ENCODE measurements around the gene GRIK4. TPM values are rescaled to one million over a fixed set of nuclear protein-coding genes. Genes with fewer than 3 reads are reported as not detected.
A peak's percentile ranks its signal among the peaks of the same experiment; 100 is the strongest.

GRIK4 gene
- total RNA-seq, 1 donor from 2014 or later: 0.06 TPM

DNA sequence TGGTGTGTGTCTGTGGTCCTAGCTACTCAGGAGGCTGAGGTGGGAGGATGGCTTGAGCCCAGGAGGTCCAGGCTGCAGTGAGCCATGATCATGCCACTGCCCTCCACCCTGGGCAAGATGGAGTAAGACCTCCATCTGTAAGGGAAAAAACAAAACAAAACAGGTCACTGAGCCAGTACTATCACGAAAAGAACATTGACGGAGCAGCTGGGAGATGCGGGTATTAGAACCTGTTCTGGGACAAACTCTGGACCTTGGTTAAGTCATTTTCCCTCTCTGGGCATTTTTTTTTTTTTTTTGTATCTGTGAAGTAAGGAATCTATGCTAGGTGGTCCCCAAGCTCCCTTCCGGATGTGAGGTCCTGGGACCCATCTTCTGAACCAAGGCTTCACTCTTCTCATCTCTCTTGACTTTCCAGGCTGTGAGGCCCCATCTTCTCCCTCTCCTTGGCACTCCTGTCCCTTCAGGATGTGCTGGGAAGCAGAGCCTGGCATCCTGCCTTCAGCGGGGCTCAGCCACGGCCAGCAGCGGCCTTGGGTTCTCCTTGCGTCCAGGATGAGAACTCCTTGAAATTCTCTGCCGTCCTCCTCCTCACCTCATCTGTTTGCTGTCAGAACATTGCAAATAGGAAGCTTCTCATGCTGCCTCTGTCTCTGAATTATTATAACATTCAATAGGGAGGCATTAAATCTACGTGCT, 130.8 kb downstream of the GRIK4 start:
- H3K4me3 ChIP-seq (ENCODE audit: low read depth, low read length): no peak overlapping the region
- TF ChIP-seq, protein P1, sequence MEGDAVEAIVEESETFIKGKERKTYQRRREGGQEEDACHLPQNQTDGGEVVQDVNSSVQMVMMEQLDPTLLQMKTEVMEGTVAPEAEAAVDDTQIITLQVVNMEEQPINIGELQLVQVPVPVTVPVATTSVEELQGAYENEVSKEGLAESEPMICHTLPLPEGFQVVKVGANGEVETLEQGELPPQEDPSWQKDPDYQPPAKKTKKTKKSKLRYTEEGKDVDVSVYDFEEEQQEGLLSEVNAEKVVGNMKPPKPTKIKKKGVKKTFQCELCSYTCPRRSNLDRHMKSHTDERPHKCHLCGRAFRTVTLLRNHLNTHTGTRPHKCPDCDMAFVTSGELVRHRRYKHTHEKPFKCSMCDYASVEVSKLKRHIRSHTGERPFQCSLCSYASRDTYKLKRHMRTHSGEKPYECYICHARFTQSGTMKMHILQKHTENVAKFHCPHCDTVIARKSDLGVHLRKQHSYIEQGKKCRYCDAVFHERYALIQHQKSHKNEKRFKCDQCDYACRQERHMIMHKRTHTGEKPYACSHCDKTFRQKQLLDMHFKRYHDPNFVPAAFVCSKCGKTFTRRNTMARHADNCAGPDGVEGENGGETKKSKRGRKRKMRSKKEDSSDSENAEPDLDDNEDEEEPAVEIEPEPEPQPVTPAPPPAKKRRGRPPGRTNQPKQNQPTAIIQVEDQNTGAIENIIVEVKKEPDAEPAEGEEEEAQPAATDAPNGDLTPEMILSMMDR (conservative IDR thresholded peaks at IDR 0.05; ENCODE audit: low read depth, low read length): no peak
- DNase-seq (ENCODE audit: low read depth): no peak

DNA sequence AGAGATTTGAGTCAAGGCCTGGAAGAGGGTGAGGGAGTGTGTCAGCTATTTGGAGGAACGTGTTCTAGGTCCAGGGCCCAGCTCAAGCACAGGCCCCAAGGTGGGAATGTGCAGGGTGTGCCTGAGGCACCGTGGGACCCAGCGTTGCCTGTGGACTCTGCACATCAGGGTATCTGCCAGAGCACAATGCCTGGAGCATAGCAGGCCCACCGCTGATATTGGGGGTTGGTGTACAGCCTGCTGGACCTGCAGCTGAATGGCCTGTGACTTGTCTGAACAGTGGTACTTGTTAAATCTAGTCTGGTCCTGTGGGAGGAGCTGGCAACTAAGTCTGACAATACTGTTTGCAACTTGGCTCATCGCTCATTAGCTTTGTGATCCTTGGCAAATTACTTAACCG, 131.7 kb downstream of the GRIK4 start:
- no peak overlapping the region for H3K4me3 ChIP-seq (ENCODE audit: low read depth, low read length)
- DNase-seq (ENCODE audit: low read depth): no peak
- TF ChIP-seq, protein P1 (conservative IDR thresholded peaks at IDR 0.05; ENCODE audit: low read depth, low read length): no peak

DNA sequence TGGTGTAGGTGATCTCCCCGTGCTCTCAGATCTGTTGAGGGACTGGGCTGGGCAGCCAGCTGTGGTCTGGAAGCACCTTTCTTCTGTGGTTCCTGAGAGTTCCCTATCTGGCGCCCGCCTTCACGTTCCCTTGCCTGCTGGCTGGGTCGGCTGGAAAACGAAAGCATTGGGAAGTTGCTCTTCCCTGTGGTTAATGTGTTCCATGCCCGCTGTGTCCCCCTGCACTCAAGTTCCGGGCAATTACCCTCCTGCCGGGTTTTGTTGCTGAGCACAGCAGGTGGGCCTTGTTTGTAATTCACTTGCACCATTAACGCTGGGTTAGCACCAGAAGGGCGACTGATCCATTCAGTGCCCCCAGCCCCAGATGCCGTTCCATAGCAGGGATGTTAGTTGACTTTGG, 134.1 kb downstream of the GRIK4 start:
- TF ChIP-seq, protein P1 (conservative IDR thresholded peaks at IDR 0.05; ENCODE audit: low read depth, low read length): no peak
- peak overlapping the region; percentile 43 for H3K4me3 ChIP-seq (ENCODE audit: low read depth, low read length)
- DNase-seq (ENCODE audit: low read depth): no peak

DNA sequence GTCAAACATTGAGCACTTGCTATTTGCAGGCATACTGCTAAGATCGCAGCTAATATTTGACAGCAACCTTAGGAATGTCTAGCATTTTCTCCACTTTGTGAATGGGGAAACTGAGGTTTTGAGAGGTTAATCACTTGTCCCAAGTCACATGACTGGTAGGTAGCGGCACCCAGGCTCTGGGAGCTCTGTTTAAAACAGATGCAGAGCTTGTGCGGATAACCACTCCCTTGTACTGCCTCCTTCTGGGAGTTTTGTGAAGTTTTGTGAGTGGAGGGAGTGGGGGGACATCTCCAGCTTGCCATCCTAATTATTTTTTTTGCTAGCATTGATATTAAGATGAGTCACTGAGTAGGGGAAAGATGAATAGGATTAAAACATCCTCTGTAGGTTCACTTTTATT, 134.7 kb downstream of the GRIK4 start:
- TF ChIP-seq, protein P1 (conservative IDR thresholded peaks at IDR 0.05; ENCODE audit: low read depth, low read length): peak; percentile 4
- DNase-seq (ENCODE audit: low read depth): no peak
- no peak overlapping the region for H3K4me3 ChIP-seq (ENCODE audit: low read depth, low read length)

DNA sequence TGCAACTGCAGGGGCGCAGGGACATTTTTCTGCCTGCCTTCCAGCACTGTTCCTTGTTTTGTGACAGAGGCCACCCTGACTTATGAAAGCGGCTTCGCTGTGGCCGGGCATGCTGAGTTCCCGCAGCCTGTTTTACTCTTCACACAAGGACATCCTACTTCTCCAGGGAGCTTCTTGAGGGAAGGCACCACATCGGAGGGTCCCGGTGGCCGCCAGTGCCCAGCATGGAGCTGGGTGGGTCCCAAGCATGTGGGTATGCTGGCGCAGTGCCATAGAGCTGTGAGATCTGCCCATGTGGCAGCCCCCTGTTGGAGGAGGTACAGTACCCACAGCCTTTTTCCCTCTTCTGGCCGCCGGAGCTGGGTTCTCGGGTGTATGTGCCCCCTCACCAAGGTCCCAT, 136.1 kb downstream of the GRIK4 start:
- no peak for DNase-seq (ENCODE audit: low read depth)
- H3K4me3 ChIP-seq (ENCODE audit: low read depth, low read length): no peak overlapping the region
- TF ChIP-seq, protein P1 (conservative IDR thresholded peaks at IDR 0.05; ENCODE audit: low read depth, low read length): no peak

DNA sequence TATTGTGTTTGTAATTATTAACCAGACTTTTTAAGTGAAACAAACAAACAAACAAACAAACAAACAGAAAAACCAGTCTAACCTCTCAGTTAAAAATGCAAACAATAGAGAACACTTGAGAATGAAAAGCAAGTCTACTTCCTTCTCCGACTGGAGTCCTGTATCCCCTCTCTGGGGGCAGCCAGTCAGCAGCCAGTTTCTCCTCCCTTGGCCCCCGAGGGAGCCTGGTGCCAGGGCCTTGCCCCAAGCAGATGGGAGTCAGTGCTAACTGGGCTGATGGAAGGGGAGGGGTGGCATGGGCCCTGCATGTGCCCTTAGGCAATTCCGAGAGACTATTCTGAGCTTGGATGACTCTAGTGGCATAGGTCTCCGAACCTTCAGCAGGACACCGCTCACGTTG, 137.2 kb downstream of the GRIK4 start:
- TF ChIP-seq, protein P1 (conservative IDR thresholded peaks at IDR 0.05; ENCODE audit: low read depth, low read length): no peak
- DNase-seq (ENCODE audit: low read depth): no peak
- H3K4me3 ChIP-seq (ENCODE audit: low read depth, low read length): no peak overlapping the region

DNA sequence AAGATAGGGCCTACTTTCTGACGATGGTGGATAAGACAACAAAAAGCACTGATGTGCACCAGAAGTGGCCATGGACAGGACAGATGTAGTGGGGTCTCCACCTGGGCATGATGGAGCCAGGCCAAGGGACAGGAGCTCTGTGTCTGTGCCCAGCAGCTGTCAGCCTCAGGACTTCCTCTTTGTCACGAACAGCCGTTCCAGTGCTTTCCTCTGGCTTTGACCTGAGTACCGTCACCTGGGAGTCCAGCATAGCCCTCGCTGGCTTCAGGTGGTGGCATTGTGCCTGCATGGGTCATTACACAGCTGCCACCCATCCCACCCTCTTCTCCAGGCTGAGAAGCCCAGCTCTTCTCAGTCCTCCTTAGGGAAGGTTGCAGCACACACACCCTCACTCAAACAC, 137.8 kb downstream of the GRIK4 start:
- TF ChIP-seq, protein P1 (conservative IDR thresholded peaks at IDR 0.05; ENCODE audit: low read depth, low read length): no peak
- DNase-seq (ENCODE audit: low read depth): no peak

More for the DNA sequence above, 137.8 kb downstream of the GRIK4 start:
- no peak overlapping the region for H3K4me3 ChIP-seq (ENCODE audit: low read depth, low read length)
